NCI-H1105 (cell line): Measurements from ENCODE around the gene DNAJC2.
"Not testable (repeated sequence)": the region's sequence is repeated elsewhere in the genome, so short reads cannot be mapped to it uniquely, and the experiment has no call there.

ENCODE experiments used
- DNase-seq: peaks from one replicate; lab custom pipeline; 2025; lab: John Stamatoyannopoulos, UW

DNAJC2 gene

DNA sequence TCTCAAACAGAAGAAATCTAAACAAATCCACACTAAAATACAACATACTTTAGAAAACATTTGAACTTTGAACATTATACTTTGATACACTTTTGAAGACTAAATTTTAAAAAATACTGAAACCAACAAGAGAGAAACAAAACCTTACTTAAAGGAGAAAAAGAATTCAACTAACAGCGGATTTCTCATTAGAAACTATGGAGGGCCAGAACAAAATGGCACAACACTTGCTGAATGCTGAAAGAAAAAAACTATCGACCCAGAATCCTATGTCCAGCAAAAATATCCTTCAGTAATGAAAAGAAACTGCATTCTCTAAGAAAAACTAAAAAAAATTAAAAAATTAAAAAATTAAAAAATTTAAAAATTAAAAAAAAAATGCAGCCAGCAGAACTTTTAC is 80.5 kb downstream of the DNAJC2 start:
- not testable (repeated sequence) for DNase-seq
